ENCODE measurements around the gene KCNAB1. TPM values are rescaled to one million over a fixed set of nuclear protein-coding genes. Genes with fewer than 3 reads are reported as not detected.

The KCNAB1 gene
- total RNA-seq, 4 donors from 2014 or later: 4.2 to 11.4 (median 7.8) TPM

GRCh38 chr3:156378871-156379270 is 258.5 kb downstream of the KCNAB1 start:
- no peak for DNase-seq (ENCODE audit: low spot score in 2 of 2)
- no peak for TF ChIP-seq EP300 (IDR thresholded peaks at IDR 0.05)
- TF ChIP-seq CTCF (IDR thresholded peaks at IDR 0.05): no peak
- no peak for TF ChIP-seq POLR2A (IDR thresholded peaks at IDR 0.05)
- Histone ChIP-seq H3K9me3 (no peaks in the 10 kb centered on the region), H3K27ac (no peak overlapping the region), H3K4me3 (no peak overlapping the region), H3K4me1 (peaks cover 0 to 9% (median 0%) of the 10 kb centered on the region in 4 donors), H3K27me3 (no peaks in the 10 kb centered on the region), H3K36me3 (no peaks in the 10 kb centered on the region)
- 83 to 93% methylated on average over 3 of the region's 3 CpGs for WGBS, 2 donors

GRCh38 chr3:156379327-156379726 is 258.9 kb downstream of the KCNAB1 start:
- H3K4me1 ChIP-seq: peaks cover 0 to 9% (median 0%) of the 10 kb centered on the region in 4 donors
- no peak overlapping the region for H3K27ac ChIP-seq
- 96 to 100% methylated on average over 1 of the region's 1 CpG for WGBS, 2 donors
- no peak overlapping the region for H3K4me3 ChIP-seq
- no peaks in the 10 kb centered on the region for H3K27me3 ChIP-seq
- no peaks in the 10 kb centered on the region for H3K9me3 ChIP-seq
- TF ChIP-seq EP300 (IDR thresholded peaks at IDR 0.05): no peak
- TF ChIP-seq POLR2A (IDR thresholded peaks at IDR 0.05): no peak
- no peak for TF ChIP-seq CTCF (IDR thresholded peaks at IDR 0.05)
- H3K36me3 ChIP-seq: no peaks in the 10 kb centered on the region
- no peak for DNase-seq (ENCODE audit: low spot score in 2 of 2)

GRCh38 chr3:156381253-156381652 is 260.9 kb downstream of the KCNAB1 start:
- no peak overlapping the region for H3K27ac ChIP-seq
- no peak overlapping the region for H3K4me3 ChIP-seq
- H3K9me3 ChIP-seq: no peaks in the 10 kb centered on the region
- WGBS, 2 donors: 41 to 85% methylated on average over 1 of the region's 1 CpG
- no peaks in the 10 kb centered on the region for H3K27me3 ChIP-seq
- no peak for TF ChIP-seq CTCF (IDR thresholded peaks at IDR 0.05)
- TF ChIP-seq POLR2A (IDR thresholded peaks at IDR 0.05): no peak
- peaks cover 0 to 17% (median 0%) of the 10 kb centered on the region in 4 donors for H3K4me1 ChIP-seq
- H3K36me3 ChIP-seq: no peaks in the 10 kb centered on the region
- DNase-seq (ENCODE audit: low spot score in 2 of 2): no peak

GRCh38 chr3:156382458-156383346 is 262.3 kb downstream of the KCNAB1 start:
- H3K4me3 ChIP-seq: no peak overlapping the region
- TF ChIP-seq EP300 (IDR thresholded peaks at IDR 0.05) (no peak), POLR2A (IDR thresholded peaks at IDR 0.05) (no peak), CTCF (IDR thresholded peaks at IDR 0.05) (peak in 2 of 5 experiments; percentile 13 to 24)
- no peak overlapping the region for H3K27ac ChIP-seq
- 81 to 96% methylated on average over 9 of the region's 9 CpGs for WGBS, 2 donors
- DNase-seq (ENCODE audit: low spot score in 2 of 2): no peak
- H3K9me3 ChIP-seq: no peaks in the 10 kb centered on the region
- no peaks in the 10 kb centered on the region for H3K36me3 ChIP-seq
- H3K27me3 ChIP-seq: no peaks in the 10 kb centered on the region
- H3K4me1 ChIP-seq: peaks cover 0 to 17% (median 0%) of the 10 kb centered on the region in 4 donors

GRCh38 chr3:156383441-156384025 is 263.2 kb downstream of the KCNAB1 start:
- TF ChIP-seq EP300 (IDR thresholded peaks at IDR 0.05) (no peak), CTCF (IDR thresholded peaks at IDR 0.05) (no peak), POLR2A (IDR thresholded peaks at IDR 0.05) (no peak)
- no peaks in the 10 kb centered on the region for H3K27me3 ChIP-seq
- no peak overlapping the region for H3K27ac ChIP-seq
- no peak for DNase-seq (ENCODE audit: low spot score in 2 of 2)
- H3K4me1 ChIP-seq: peaks cover 0 to 17% (median 0%) of the 10 kb centered on the region in 4 donors
- no peaks in the 10 kb centered on the region for H3K36me3 ChIP-seq
- H3K4me3 ChIP-seq: no peak overlapping the region
- H3K9me3 ChIP-seq: no peaks in the 10 kb centered on the region
- 79 to 87% methylated on average over 6 of the region's 6 CpGs for whole genome bisulfite sequencing, 2 donors

All from tibial nerve (tissue), 4 donors.